GM18499 (cell line): ENCODE results near the gene RASA1.
"Not testable (repeated sequence)": the region's sequence is repeated elsewhere in the genome, so short reads cannot be mapped to it uniquely, and the experiment has no call there.

Experiments used
- ATAC-seq: cut with Tn5 transposase; IDR thresholded peaks from one replicate; pipeline ENCODE4 v1.9.1; 2021; ENCODE audit warnings: moderate number of reproducible peaks; ENCODE audit not compliant: insufficient read depth, unreplicated experiment

RASA1 gene

DNA sequence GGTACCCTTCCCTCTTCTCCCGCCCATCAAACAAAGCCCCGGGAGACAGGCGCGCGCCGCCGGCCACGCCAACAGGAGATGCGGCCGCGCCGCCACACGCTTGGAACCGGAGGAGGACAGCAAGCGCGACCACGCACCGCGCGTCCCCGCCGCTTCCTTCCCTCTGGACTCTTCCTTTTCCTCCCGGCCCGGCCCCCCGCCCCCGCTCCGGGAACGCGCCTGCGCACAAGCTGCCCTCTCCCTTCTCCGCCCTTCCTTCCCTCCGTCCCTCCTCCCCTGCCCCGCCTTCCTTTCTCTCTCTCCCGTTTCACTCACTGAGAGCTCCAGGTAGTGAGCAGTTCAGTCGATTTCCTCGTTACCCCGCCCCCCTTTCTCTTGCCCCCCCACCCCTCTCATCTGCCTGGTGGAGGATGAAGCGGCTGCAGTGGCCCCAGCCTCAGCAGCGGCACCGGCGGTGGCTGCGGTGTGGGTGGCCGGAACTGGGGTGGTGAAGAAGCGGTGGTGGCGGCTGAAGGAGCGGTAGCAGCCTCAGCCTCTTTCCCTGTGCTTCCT is at the start of gene RASA1:
Gene RASA1 (plus strand): TSS at position 310 of the 552 bp plus-strand sequence. CDS start 569 bp downstream, outside the sequence.
- peak; percentile 18 for ATAC-seq

- no peak for ATAC-seq
Observed at GRCh38 chr5:87229780-87230179, 37.9 kb upstream of the RASA1 start.

GRCh38 chr5:87231037-87231808 is 36.5 kb upstream of the RASA1 start:
- ATAC-seq = peak; percentile 93

DNA sequence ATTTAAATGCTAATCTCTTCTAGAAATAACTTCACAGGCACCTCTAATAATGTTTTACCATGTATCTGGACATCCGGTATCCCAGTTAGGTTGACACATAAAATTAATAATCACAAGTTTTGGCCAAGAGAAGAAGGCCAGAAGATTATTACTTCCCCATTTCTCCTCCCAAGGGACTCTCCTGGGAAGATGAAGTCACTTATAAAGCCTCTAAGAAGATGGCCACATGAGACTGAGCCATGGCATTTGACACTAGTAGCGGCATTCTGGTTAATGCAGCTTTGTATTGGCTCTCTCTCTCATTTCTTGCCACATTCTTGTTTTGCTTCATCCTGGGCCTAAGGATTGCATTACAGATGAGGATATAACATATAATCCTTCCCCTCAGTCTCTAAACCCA is 34.5 kb upstream of the RASA1 start:
- ATAC-seq = no peak

DNA sequence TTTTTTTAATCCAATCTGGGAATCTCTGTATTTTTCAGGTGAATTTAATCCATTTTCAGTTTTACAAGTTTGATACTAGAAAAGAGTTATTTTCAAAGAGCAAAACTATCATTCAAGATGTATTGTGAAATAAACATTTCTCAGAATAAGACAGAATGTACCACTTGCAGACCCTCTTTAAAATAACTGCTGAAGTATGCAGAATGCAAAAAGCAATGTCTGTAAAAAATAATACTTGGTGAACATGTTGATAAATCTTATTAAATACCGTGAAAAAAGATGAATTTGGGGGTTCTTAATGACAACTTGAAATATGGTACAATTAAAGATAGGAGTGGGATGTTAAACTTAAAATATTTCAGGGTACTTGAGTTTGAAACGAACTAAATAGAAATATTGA is 26.1 kb upstream of the RASA1 start:
- no peak for ATAC-seq

GRCh38 chr5:87242242-87242641 is 25.4 kb upstream of the RASA1 start:
- no peak for ATAC-seq

GRCh38 chr5:87243161-87243844 is 24.4 kb upstream of the RASA1 start:
- ATAC-seq = no peak

GRCh38 chr5:87245451-87245850 is 22.2 kb upstream of the RASA1 start:
- no peak for ATAC-seq

DNA sequence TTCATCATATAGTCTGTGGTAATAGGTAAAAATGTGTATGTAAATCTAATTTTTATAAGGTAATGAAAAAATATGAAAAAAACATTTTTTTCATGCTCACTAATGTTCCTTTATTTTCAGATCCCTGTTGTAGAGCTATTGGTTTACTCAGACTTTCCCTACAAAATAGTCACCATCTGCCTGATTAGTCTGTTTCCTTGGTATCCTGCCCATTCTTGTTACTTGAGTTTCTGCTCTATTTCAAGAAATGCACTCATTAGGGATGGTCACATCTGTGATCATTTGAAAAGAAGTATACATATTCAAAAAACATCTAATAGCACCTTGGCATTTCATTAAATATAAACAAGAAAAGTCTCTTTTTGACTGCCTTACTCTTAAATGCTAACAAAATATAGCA is 21.6 kb upstream of the RASA1 start:
- ATAC-seq = no peak

- ATAC-seq = no peak
Observed at GRCh38 chr5:87252283-87252605, 15.4 kb upstream of the RASA1 start.

GRCh38 chr5:87254035-87254434 is 13.6 kb upstream of the RASA1 start:
- no peak for ATAC-seq

DNA sequence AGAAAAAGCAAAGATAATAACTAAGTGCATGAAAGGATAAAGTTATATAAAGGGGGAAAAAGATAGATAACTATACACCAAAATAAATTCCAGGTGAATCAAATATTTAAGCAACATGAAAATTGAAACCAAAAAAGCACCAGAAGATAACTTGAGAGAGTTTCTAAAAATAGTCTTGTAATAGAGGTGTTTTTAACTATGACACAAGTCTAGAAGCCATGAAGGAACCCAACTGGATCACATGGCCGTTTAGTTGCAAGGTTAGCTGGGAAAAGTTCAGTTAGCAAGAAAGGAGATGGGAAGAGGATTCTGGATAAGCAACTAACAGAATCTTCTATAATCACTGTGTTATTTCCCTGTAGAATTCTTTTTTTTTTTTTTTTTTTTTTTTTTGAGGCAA is 9.2 kb upstream of the RASA1 start:
- no peak for ATAC-seq

DNA sequence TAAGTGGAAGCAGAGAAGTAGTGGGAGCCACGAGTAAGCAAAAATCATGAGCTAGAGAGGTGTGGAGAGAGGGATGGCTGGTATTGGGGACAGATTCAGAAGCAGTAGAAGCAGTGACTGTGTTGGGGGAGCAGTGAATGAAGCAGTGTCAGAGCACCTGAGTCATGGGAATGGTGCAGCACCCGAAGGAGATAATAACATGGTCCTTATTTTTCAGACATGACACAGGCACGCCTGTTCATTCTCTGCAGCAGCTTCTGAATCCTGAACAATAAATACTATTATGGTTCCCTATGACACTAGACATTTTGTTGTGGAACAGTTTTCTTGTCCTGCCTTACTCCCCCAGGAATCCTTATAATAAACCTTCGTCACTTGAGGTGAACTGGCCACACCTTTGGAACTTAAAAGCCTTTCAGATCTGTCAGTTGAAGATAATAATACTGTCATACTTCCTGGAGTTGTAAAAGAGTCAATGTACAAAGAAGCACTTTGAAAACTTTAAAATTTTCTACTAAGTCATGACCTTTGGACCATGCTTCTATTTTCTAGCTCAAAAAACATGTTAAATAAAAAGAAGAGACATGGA is 7.0 kb upstream of the RASA1 start:
- no peak for ATAC-seq

DNA sequence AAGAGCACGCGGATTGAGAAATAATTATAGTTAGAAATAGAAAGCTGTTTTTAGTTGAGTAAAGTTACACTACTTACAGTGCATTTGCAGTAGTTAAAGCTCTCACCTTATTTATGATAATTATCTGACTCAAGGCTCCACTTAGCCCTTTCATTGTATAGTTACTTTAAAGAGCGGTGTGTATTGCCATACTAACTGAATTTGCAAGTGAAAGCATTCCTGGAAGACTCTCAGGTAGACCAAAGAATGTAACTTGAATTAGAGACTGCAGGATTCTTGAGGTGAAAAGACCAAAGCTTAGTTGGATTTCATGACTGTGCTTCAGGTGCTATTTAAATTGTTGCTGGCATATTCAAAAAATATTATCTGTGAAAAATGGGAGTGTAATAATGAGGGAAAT is 4.2 kb upstream of the RASA1 start:
- no peak for ATAC-seq

DNA sequence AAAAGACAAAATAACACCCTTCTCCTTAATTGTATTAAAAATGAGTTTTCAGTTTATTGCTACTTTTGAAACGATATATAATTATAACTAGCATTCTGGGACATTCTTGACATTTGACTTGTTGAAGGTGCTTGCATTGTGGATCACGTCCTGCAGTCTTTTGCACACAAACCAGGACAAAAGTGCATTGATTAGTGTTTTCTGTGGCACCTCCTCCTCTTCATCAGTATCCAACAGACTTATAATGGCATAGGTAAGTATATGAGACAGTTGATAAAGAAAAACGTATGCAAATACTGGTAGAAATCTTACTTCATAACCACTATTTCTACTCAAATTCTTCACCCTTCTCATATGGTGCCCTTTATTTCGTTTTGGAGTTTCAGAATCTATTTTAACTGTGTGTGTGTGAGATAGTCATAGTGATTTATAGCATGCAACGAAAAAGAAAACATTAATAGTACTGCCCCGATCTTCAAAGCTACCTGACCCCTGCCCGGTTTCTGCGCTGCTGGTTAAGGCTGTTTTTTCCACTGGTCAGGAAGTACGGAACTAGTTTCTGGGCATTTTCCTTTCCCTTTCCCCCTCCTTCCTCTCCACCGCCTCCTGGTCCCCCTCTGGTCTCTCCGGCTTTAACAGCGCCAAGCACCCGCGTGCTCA is 639 bp upstream of the RASA1 start:
- ATAC-seq = peak; percentile 23

DNA sequence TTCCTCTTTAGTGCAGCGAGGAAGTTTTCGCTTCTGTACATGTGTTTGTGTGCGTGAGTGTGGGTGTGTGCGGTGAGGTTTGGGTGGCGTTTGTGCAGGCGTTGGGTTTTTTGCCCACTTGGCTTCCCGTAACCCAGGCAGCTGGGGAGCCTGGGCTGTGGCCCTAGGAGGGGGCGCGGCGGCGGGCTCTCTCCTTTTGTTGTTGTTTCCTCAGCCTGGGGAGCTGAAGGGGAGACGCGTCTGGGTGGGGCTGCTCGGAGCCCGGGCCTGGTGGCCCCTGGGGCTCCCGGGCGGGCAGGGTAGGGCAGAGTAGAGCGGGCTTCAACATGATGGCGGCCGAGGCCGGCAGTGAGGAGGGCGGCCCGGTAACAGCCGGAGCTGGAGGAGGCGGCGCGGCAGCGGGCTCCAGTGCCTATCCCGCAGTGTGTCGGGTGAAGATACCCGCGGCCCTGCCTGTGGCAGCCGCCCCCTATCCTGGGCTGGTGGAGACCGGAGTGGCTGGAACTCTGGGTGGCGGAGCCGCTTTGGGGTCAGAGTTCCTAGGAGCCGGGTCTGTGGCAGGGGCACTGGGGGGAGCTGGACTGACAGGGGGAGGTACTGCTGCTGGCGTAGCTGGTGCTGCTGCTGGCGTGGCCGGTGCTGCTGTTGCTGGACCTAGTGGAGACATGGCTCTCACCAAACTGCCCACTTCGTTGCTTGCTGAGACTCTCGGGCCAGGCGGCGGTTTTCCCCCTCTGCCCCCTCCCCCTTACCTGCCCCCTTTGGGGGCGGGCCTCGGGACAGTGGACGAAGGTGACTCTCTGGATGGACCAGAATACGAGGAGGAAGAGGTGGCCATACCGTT is 665 bp downstream of the RASA1 start:
- ATAC-seq = peak; percentile 31

- ATAC-seq = no peak
Observed at GRCh38 chr5:87268970-87269377, 1.3 kb downstream of the RASA1 start.

- ATAC-seq = not testable (repeated sequence)
Observed at GRCh38 chr5:87270888-87271287, 3.2 kb downstream of the RASA1 start.

- no peak for ATAC-seq
Observed at GRCh38 chr5:87276655-87277054, 9.0 kb downstream of the RASA1 start.

DNA sequence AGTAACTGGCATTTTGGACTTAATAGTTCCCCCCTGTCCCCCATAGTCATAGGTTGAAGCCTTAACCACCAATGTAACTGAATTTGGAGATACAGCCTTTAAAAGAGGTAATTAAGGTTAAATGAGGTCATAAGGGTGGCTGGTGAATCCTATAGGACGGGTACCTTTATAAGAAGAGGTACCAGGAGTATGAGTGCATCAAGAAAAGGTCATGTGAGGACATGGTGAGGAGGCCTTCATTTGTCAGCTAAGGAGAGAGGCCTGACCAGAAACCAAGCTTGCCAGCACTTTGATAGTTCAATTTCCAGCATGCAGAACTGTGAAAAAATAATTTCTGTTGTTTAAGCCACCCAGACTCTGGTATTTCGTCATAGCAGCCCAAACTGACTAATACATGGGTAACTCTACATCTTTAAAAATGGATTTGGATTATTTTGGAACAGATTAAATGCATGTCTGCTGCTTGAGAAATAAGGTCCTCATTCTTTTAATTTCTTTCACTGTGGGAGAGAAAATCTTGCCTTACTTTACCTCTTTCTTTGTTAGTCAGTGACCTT is 9.7 kb downstream of the RASA1 start:
- ATAC-seq = no peak
